ENCODE results near the gene TMEFF1. TPM values are rescaled to one million over a fixed set of nuclear protein-coding genes. Genes with fewer than 3 reads are reported as not detected.

TMEFF1 gene
- total and polyA plus RNA-seq, 2 donors (not counting 1 experiment from before 2014, with no cell fraction given) = 1.1 to 2.5 TPM

GRCh38 chr9:100534401-100534800 lies 61.5 kb downstream of the TMEFF1 start:
- Histone ChIP-seq H2AFZ (ENCODE audit: low read length) (no peak overlapping the region), H3K4me2 (ENCODE audit: extremely low read depth, insufficient read depth, low read length) (no peak overlapping the region)

DNA sequence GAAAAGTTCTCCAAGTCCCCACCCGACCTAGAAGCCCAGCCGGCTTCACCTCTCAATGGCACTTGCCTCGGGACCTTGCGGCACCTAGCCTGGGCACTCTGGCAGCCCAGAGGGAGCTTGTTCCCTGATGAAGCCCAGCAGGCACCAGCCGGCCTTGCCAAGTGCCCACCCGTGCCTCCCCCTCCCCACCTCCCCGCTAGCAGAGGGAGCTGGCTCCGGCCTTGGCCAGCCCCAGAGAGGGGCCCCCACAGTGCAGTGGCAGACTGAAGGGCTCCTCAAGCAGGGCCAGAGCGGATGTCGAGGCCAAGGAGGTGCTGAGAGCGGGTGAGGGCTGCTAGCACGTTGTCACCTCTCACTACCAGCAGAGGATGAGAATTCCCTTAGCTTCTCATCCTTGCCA lies 67.4 kb downstream of the TMEFF1 start:
- H3K4me3 ChIP-seq (replicated peaks in 1 of 4; ENCODE audit: control extremely low read depth in 1 of 4, insufficient read depth in 1 of 4, low read depth in 3 of 4, low read length in 4 of 4) = no peak overlapping the region
- no peak for DNase-seq (ENCODE audit: low read depth in 2 of 2)
- H3K4me2 ChIP-seq (ENCODE audit: extremely low read depth, insufficient read depth, low read length) = no peak overlapping the region
- no peaks in the 10 kb centered on the region for H3K9me3 ChIP-seq (ENCODE audit: control insufficient read depth, insufficient read depth, low read depth, low read length)
- no peaks in the 10 kb centered on the region for H3K36me3 ChIP-seq (ENCODE audit: control insufficient read depth, insufficient read depth, low read length)
- no peaks in the 10 kb centered on the region for H3K27me3 ChIP-seq (ENCODE audit: control insufficient read depth, insufficient read depth, low read length)
- no peaks in the 10 kb centered on the region for H3K4me1 ChIP-seq (ENCODE audit: control insufficient read depth, extremely low read depth, insufficient read depth, low read length)
- H3K79me2 ChIP-seq (ENCODE audit: control insufficient read depth, insufficient read depth, low read length) = no peaks in the 10 kb centered on the region
- H3K9ac ChIP-seq (ENCODE audit: insufficient read depth, low read length) = no peak overlapping the region
- no peak overlapping the region for H3K27ac ChIP-seq (ENCODE audit: insufficient read depth, low read length)
- H2AFZ ChIP-seq (ENCODE audit: low read length) = no peak overlapping the region
- H4K20me1 ChIP-seq (ENCODE audit: control insufficient read depth, extremely low read depth, insufficient read depth, low read length) = no peaks in the 10 kb centered on the region
- TF ChIP-seq CTCF (conservative IDR thresholded peaks at IDR 0.05 in 1 of 2, IDR thresholded peaks at IDR 0.05 in 1 of 2; ENCODE audit: low read depth in 1 of 2, low read length in 2 of 2) (no peak), EZH2 (IDR thresholded peaks at IDR 0.05; ENCODE audit: low read length, missing control alignments) (no peak)

More at GRCh38 chr9:100534401-100534800, 61.5 kb downstream of the TMEFF1 start:
- Histone ChIP-seq H3K4me3 (replicated peaks in 1 of 4; ENCODE audit: control extremely low read depth in 1 of 4, insufficient read depth in 1 of 4, low read depth in 3 of 4, low read length in 4 of 4) (no peak overlapping the region), H3K27me3 (ENCODE audit: control insufficient read depth, insufficient read depth, low read length) (no peaks in the 10 kb centered on the region), H3K36me3 (ENCODE audit: control insufficient read depth, insufficient read depth, low read length) (no peaks in the 10 kb centered on the region), H3K9ac (ENCODE audit: insufficient read depth, low read length) (no peak overlapping the region), H3K9me3 (ENCODE audit: control insufficient read depth, insufficient read depth, low read depth, low read length) (no peaks in the 10 kb centered on the region), H3K27ac (ENCODE audit: insufficient read depth, low read length) (no peak overlapping the region), H4K20me1 (ENCODE audit: control insufficient read depth, extremely low read depth, insufficient read depth, low read length) (no peaks in the 10 kb centered on the region), H3K4me1 (ENCODE audit: control insufficient read depth, extremely low read depth, insufficient read depth, low read length) (no peaks in the 10 kb centered on the region), H3K79me2 (ENCODE audit: control insufficient read depth, insufficient read depth, low read length) (no peaks in the 10 kb centered on the region)
- no peak for DNase-seq (ENCODE audit: low read depth in 2 of 2)
- no peak for TF ChIP-seq EZH2 (IDR thresholded peaks at IDR 0.05; ENCODE audit: low read length, missing control alignments)
- TF ChIP-seq CTCF (conservative IDR thresholded peaks at IDR 0.05 in 1 of 2, IDR thresholded peaks at IDR 0.05 in 1 of 2; ENCODE audit: low read depth in 1 of 2, low read length in 2 of 2) = no peak

DNA sequence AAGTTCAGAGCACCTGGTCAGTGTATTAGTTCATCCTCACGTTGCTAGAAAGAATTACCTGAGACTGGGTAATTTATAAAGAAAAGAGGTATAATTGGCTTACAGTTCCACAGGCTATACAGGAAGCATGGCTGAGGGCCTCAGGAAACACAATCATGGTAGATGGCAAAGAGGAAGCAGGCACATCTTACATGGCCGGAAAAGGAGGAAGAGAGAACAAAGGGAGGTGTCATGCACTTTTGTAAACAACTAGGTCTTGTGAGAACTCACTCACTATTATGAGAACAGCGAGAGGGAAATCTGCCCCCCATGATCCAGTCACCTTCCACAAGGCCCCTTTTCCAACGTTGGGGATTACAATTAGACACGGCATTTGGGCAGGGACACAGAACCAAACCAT lies 76.1 kb downstream of the TMEFF1 start:
- Histone ChIP-seq H3K9me3 (ENCODE audit: control insufficient read depth, insufficient read depth, low read depth, low read length) (no peaks in the 10 kb centered on the region), H3K27ac (ENCODE audit: insufficient read depth, low read length) (no peak overlapping the region), H3K79me2 (ENCODE audit: control insufficient read depth, insufficient read depth, low read length) (no peaks in the 10 kb centered on the region), H4K20me1 (ENCODE audit: control insufficient read depth, extremely low read depth, insufficient read depth, low read length) (no peaks in the 10 kb centered on the region), H3K4me2 (ENCODE audit: extremely low read depth, insufficient read depth, low read length) (no peak overlapping the region), H3K4me1 (ENCODE audit: control insufficient read depth, extremely low read depth, insufficient read depth, low read length) (no peaks in the 10 kb centered on the region), H3K36me3 (ENCODE audit: control insufficient read depth, insufficient read depth, low read length) (no peaks in the 10 kb centered on the region), H2AFZ (ENCODE audit: low read length) (no peak overlapping the region), H3K9ac (ENCODE audit: insufficient read depth, low read length) (no peak overlapping the region), H3K27me3 (ENCODE audit: control insufficient read depth, insufficient read depth, low read length) (no peaks in the 10 kb centered on the region), H3K4me3 (replicated peaks in 1 of 4; ENCODE audit: control extremely low read depth in 1 of 4, insufficient read depth in 1 of 4, low read depth in 3 of 4, low read length in 4 of 4) (no peak overlapping the region)
- DNase-seq (ENCODE audit: low read depth in 2 of 2) = no peak
- no peak for TF ChIP-seq CTCF (conservative IDR thresholded peaks at IDR 0.05 in 1 of 2, IDR thresholded peaks at IDR 0.05 in 1 of 2; ENCODE audit: low read depth in 1 of 2, low read length in 2 of 2)
- no peak for TF ChIP-seq EZH2 (IDR thresholded peaks at IDR 0.05; ENCODE audit: low read length, missing control alignments)
